Activated T-helper 1 cell treated with Interleukin-2 at 50 U/mL for 16 hours (primary cell): ENCODE measurements around the gene LDLRAD2.
"Not testable (repeated sequence)": the region's sequence is repeated elsewhere in the genome, so short reads cannot be mapped to it uniquely, and the experiment has no call there.

Source experiments
- DNase-seq: peaks from one replicate; pipeline ENCODE4 v3.0.0-alpha.2; 2020; ENCODE audit warnings: low read depth

Gene LDLRAD2, protein sequence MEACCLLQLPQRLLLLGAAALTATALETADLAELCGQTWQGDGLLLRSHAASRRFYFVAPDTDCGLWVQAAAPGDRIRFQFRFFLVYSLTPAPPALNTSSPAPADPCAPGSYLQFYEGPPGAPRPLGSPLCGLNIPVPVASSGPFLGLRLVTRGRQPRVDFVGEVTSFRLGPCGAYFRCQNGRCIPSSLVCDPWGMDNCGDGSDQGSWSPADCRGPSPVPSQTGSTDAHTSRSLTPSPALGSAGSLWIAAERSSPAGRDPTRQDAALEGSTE

DNA sequence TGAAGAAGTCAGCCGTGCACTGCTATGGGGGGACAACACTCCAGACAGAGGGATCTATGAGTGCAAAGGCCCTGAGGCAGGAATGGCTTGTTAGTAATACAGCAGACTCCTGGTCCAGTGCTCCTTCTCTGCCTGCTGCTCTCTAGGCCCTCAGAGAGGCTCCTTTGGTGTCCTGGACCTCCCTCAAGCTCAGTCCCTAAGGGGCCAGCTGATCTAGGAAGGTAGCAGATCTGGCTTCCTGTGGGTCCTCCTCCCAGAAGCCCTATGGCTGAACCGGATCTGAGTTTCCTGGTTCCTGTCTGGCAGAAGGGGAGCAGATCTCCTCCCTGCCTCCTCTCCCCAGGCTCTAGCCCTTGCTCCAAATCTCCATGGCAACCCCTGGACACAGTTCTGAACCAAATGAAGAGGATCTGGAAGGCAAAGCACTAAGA, at the start of gene LDLRAD2:
LDLRAD2 (plus strand) TSS at position 391 of the 431 bp plus-strand sequence. CDS start 187 bp downstream, outside the sequence.
- no peak for DNase-seq

DNA sequence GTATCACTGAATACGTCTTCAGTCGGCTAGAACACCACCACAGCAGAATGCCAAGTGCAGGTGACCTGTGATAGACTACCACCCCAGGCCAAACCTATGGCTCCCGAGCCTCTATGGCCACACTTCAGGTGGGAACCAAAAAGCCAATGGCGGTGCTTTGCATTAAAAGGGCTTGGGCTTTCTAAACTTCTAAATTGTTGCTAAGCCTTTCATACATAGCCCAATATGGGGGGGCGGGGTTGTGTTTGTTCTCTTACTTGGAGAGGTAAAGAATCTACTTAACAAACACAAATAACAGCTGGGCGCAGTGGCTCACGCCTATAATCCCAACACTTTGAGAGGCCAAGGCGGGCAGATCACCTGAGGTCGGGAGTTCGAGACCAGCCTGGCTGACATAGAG, 48.8 kb upstream of the LDLRAD2 start:
- no peak for DNase-seq

DNA sequence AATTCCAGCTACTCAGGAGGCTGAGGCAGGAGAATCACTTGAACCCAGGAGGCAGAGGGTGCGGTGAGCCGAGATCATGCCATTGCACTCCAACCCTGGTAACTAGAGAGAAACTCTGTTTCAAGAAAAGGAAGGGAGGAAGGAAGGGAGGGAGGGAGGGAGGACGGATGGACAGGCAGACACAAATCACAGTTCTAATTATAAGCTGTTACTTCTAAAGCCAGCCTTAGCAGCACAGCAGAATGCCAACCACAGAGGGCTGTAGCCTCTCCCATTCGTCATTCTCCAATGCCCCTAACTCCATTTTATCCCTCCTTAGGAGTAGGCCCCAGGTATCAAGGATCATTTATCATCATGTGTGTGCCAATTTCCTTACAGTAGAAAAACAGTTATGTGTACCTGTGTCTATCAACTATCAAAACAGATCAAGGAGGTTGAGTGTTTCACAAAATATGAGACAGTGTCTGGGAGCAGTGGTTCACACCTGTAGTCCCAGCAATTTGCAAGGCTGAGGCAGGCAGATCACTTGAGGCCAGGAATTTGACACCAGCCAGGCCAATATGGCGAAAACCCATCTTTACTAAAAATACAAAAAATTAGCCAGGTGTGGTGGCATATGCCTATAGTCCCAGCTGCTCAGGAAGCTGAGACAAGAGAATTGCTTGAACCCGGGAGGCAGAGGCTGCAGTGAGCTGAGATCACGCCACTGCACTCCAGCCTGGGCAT, 48.2 kb upstream of the LDLRAD2 start:
- DNase-seq: no peak

DNA sequence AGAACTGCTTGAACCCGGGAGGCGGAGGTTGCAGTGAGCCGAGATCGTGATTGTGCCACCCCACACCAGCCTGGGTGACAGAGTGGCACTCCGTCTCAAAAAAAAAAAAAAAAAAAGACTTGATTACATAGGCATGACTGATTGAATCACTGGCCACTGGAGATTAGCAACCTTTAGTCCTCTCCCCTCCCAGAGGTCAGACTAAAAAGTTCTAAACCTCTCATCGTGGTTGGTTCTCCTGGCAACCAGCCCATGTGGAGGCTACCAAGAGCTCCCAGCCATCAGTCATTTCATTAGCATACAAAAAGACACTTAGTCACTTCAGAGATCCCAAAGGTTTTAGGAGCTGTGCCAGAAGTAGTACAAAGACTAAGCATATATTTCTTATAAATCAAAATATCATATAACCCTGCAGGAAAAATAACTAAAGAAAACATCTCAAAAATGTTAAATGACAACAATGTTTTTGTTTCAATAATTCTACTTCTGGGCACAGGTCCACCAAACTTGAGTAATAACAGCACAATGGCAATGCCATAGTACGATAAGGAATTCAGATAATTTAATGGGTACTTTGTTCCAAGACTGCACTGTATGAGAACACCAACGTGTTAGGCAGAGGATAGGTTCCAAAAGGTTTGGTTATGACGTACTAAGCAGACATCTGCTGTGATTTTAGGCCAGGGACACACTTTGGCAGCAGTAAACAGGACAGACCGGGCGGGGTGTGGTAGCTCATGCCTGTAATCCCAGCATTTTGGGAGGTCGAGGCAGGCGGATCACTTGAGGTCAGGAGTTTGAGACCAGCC, 47.2 kb upstream of the LDLRAD2 start:
- no peak for DNase-seq

DNA sequence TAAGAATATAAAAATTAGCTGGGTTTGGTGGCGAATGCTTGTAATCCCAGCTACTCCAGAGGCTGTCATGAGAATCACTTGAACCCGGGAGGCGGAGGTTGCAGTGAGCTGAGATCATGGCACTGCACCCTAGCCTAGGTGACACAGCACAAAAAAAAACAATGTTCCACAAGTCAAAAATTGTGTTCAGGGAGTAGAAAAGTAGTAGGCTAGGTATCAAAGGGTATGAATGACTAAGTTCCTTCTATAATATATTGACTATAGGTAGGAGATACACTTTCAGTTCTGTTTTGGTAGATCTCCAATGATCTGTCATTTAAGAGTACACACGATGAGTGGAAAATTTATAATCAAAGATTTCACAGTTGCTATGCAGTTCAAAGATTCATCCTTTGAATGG, 45.9 kb upstream of the LDLRAD2 start:
- DNase-seq: no peak

DNA sequence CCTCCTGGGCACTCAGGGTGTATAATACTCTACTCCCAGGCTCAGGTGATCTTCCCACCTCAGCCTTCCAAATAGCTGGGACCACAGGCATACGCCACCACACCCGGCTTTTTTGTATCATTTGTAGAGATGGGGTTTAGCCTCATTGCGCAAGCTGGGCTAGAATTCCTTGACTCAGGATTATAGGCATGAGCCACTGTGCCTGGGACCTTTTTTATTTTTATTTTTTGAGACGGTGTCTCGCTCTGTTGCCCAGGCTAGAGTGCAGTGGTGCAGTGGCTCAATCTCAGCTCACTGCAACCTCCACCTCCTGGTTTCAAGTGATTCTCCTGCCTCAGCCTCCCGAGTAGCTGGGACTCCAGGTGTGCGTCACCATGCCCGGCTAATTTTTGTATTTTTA, 45.0 kb upstream of the LDLRAD2 start:
- DNase-seq: not testable (repeated sequence)

DNA sequence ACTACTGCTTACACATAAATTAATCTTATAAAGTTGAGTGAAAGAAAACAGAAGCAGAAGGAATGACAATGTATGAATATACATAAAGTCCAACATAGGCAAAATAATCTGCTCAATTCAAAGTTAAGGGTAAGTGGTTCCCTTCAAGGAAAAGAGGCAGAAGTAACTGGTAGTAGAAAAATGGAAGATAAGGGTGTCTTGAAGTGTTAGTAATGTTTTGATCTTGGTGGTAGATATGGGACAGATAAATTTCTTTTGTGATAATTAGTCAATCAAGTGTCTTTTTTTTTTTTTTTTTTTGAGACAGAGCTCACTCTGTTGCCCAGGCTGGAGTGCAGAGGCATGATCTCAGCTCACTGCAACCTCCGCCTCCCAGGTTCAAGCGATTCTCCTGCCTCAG, 41.9 kb upstream of the LDLRAD2 start:
- no peak for DNase-seq

DNA sequence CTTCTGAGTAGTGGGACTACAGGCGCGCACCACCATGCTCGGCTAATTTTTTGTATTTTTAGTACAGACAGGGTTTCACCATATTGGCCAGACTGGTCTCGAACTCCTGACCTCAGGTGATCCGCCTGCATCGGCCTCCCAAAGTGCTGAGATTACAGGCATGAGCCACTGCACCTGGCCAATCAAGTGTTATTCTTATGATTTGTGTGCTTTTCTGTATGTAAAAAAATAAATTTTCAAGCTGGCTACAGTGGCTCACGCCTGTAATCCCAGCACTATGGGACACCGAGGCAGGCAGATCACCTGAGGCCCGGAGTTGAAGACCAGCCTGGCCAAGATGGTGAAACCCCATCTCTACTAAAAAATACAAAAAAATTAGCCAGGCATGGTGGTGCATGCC, 41.5 kb upstream of the LDLRAD2 start:
- not testable (repeated sequence) for DNase-seq

DNA sequence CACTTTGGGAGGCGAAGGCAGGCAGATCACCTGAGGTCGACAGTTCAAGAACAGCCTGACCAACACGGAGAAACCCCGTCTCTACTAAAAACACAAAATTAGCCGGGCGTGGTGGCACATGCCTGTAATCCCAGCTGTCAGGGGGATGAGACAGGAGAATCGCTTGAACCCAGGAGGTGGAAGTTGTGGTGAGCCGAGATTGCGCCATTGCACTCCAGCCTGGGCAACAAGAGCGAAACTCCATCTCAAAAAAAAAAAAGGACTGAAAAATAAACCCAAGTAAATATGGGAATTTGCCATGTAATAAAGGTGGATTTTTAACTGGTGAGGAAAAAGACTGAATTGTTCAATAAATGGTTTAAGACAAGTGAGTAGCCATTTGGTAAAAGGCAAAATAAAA, 40.4 kb upstream of the LDLRAD2 start:
- DNase-seq: not testable (repeated sequence)

DNA sequence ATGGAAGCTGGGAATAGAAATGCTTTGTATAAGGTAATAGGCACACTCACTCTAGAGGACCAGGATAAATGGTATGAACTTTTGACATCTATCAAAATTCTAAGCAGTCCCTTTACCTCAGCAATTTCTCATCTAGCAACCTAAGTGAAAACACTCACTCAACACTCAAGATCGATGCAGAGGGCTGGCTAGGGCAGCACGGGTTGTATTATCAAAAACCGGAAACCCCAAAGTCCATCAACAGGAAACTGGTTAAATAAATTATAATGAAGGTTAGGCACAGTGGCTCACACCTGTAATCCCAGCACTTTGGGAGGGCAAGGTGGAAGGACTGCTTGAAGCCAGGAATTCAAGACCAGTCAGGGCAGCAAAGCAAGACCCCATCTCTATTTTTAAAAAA, 38.5 kb upstream of the LDLRAD2 start:
- DNase-seq: no peak

DNA sequence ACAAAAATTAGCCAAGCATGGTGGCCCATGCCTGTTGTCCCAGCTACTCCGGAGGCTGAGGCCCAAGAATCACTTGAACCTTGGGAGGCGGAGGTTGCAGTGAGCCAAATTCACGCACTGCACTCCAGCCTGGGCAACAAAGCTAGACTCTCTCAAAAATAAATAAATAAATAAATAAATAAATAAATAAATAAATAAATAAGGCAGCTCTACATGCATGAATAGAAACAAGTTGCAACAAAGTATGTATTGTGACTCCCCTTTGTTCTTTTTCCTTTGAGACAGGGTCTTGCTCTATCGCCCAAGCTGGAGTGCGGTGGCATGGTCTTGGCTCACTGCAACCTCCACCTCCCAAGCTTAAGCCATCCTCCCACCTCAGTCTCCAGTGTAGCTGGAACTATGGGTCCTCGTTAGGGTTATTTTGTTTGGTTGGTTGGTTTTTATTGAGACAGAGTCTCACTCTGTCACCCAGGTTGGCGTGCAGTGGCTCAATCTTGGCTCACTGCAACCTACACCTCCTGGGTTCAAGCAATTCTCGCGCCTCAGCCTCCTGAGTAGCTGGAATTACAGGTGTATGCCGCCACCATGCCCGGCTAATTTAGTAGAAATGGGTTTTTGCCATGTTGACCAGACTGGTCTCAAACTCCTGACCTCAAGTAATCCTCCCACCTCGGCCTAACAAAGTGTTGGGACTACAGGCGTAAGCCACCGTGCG, 37.1 kb upstream of the LDLRAD2 start:
- DNase-seq: no peak

DNA sequence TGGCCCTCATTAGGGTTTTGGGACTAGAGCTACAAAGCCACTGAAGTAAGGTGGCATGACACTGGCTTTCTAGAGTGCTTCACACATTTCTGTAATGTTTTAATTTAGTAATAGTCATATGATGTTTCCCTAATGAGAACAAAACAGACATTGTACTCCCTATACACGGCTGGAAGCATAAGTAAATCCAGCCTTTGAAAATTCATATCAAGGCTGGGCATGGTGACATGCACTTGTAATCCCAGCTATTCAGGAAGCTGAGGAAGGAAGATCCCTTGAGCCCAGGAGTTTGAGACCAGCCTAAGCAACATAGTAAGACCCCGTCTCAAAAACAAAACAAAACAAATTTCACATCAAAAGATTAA, 36.5 kb upstream of the LDLRAD2 start:
- DNase-seq: no peak

DNA sequence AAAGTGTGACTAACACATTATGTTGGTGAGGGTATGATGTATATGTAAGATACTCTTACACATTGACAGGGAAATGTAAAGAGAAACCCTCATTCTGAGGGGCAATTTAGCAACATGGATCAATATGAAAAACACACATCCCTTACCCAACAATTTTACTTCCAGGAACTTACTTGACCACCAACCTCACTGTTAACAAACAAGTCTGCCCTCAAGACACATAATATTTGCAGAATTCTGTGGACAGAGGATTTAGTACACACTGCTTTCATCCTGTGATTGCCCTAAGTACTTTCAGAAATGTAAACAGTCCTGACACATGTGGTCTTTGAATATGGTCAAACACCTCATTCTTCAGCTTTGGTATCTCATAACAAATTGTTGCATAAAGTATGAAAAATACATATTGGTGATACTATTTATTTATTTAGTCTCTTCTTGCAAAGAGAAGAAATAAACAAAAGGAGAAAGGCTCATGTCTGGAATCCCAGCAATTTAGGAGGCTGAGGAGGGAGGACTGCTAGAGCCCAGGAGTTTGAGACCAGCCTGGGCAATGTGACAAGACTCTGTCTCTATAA, 36.0 kb upstream of the LDLRAD2 start:
- no peak for DNase-seq

DNA sequence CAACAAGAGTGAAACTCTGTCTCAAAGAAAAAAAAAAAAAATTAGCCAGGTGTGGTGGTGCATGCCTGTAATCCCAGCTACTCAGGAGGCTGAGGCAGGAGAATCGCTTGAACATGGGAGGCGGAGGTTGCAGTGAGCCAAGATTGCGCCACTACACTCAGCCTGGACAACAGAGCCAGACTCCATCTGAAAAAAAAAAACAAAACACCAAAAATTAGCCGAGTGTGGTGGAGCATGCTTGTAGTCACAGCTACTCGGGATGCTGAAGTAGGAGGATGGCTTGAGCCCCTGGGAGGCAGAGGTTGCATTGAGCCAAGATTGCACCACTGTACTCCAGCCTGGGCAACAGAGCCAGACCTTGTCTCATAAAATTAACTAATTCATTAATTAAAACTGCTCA, 35.1 kb upstream of the LDLRAD2 start:
- DNase-seq: not testable (repeated sequence)

DNA sequence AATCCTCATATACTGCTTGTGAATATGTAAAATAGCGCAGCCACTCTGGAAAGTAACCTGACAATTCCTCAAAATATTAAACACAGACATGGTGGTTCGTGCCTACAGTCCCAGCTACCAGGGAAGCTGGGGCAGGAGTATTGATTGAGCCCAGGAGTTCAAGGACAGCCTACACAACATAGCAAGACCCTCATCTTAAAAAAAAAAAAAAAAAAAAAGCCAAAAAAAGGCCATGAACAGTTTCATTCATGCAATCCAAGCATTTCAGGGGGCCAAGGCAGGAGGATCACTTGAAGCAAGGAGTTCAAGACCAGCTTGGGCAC, 33.7 kb upstream of the LDLRAD2 start:
- no peak for DNase-seq

DNA sequence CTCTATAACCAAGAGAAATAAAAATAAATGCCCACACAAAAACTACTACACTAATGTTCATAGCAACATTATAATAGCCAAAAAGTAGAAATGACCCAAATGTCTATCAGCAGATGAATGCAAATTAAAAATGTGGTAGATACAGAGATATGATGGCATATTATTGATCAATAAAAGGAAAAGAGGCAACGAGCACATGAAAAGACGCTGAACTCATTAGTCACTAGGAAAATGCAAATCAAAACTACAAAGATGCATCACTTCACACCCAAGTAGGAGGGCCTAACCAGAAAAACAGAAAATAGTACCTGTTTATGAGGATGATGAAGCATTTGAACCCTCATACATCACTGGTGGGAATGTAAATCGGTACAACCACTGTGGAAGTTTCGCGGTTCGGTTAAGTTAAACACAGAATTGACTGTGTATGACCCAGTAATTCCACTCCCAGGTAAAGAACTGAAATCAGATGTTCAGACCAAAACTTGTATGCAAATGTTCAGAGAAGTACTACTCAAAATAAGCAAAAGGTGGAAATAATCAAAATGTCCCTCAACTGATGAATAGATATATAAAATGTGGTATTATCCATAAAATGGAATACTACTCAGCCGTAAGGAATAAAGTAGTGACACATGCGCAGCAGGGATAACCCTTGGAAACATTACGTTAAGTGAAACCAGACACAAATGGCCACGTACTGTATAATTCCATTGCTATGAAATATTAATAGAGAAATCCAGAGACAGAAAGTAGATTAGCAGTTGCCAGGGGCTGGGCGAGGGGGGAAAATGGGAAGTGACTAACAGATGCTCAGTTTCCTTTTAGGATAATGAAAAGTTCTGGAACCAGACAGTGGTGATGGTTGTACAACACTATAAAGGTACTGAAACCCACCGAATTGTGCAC, 32.2 kb upstream of the LDLRAD2 start:
- DNase-seq: no peak

DNA sequence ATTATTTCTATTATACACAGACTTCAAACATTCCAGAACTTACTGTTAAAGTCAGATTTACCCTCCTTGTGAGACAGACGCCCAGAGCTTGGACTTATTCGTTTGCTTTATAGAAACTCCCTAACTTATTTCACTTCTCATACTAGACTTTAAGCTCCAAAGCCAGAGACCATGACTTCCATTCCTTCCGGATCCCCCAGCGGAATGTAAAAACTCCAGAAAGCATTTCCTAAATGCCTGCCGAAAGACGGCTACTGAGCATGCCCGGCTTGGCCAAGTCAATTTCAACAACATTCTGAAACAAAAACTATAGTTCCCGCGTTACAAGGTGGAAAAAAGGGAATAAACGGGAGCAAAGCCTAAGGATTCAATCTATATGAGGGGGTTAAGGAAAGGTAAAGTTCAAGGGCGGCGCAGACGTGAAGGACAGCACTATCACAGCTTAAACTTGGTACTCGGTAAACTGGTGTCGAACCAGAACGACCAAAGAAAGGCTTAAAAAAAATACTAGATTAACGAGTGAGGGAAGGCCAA, 30.2 kb upstream of the LDLRAD2 start:
- no peak for DNase-seq

DNA sequence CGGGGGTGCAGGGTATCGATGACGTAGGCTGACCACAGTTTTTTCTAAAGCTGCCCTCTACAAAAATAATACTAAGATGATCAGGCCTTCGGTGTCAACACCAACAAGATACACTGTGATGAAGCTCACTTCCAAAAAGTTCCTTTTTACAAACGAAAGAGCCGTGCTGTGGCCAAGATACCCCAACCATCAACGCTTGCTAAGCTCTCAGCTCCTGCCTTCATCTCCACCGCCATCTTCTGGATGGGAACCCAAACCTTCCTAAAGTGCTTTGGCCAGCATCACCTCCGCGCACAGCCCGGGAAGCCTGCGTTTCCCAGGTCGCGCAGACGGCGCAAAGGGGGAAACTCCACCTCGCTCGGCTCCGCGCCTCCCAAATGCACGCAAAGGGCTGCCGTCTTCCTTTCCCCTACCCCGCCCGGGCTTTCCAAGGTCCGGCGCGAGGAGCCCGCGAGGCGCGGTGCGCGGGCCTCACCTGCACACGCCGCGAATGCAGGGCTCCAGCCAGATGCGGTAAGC, 29.7 kb upstream of the LDLRAD2 start:
- peak; percentile 15 for DNase-seq

DNA sequence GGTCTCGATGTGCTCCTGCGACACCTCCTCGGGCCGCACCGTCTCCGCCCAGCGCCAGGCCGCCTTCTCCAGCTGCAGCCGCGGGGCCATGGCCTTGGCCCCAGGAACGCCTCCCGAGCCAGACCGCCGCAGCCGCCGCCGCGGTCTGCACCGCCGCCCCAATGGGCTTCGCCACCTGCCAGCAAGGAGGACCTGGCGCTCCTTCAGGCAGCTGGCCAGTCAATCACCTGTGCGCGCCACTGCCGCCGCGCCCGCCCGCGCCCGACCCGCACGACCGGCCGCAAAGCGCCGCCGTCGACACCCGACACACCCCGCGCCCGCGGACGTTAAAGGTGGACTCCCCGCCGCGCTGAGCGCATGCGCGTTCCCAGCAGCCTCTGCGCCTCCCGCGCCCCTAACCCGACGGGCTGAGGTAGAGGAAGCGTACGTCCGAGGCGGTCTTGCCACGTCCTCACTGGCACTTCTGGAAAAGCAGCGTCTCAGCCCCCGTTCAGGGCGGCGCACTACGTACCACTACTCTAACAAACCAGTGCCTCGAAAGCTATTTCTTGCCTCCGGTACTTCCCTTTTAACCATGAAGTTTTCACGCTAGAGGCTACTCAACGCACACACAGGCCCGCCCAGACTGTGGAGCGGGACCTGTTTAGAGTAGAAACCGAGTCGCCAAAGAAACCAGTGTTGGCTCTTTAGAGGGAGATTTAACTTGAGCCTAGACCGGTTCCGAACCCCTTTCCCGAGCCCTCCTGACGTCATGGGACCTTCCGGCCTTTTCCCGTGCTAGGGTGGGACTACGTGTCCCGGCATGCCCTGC, 29.0 kb upstream of the LDLRAD2 start, which contains the start of gene USP48:
USP48 (minus strand) TSS at position 282 of the 811 bp plus-strand sequence; CDS start at position 90, 192 bp downstream.
- peak; percentile 97 for DNase-seq
